Common myeloid progenitor, CD34-positive (primary cell): ENCODE measurements around the gene GRN.

ENCODE experiments used
- CTCF ChIA-PET: fragments of 350-600 bp; sonication (Branson Sonifier 250); formaldehyde crosslinking; loops from one replicate; lab custom pipeline; 2021; ENCODE audit warnings: antibody characterized with exemption; lab: Charles Lee
- POLR2A ChIA-PET: fragments of 350-600 bp; sonication (Branson Sonifier 250); formaldehyde crosslinking; loops from one replicate; lab custom pipeline; 2021; ENCODE audit warnings: antibody characterized with exemption; lab: Charles Lee
- DNase-seq, 3 donors: peaks; one replicate each; pipeline versions ENCODE4 v3.0.0 to v3.0.0-alpha.2; 2013
- H3K27ac ChIP-seq, 2 experiments: 1 replicate in 1 of 2; 2 replicates in 1 of 2; pipeline ENCODE4 v1.7.0; 2013; ENCODE audit warnings: inconsistent platforms in 2 of 2, low read length in 2 of 2, mild to moderate bottlenecking in 2 of 2, low read depth in 1 of 2, moderate library complexity in 1 of 2; ENCODE audit not compliant: severe bottlenecking in 2 of 2, insufficient read depth in 1 of 2, poor library complexity in 1 of 2
- H3K27me3 ChIP-seq, 5 experiments: replicated peaks in 2 of 5; 1 replicate in 3 of 5; 2 replicates in 2 of 5; pipeline versions ENCODE4 v1.6.1 to v1.7.0; 2013; ENCODE audit warnings: low read length in 4 of 5, mild to moderate bottlenecking in 2 of 5, moderate library complexity in 2 of 5, inconsistent platforms in 1 of 5; ENCODE audit not compliant: insufficient read depth in 5 of 5, control insufficient read depth in 4 of 5
- H3K36me3 ChIP-seq, 4 experiments: 1 replicate in 2 of 4; 2 replicates in 2 of 4; pipeline versions ENCODE4 v1.6.1 to v1.7.0; 2013; ENCODE audit warnings: low read length in 3 of 4, control low read depth in 1 of 4, mild to moderate bottlenecking in 1 of 4; ENCODE audit not compliant: control insufficient read depth in 4 of 4, insufficient read depth in 4 of 4
- H3K4me1 ChIP-seq, 4 experiments: 1 replicate in 3 of 4; 2 replicates in 1 of 4; pipeline versions ENCODE4 v1.6.1 to v1.7.1; 2013; ENCODE audit warnings: low read length in 3 of 4, mild to moderate bottlenecking in 3 of 4, control low read depth in 1 of 4, inconsistent platforms in 1 of 4, moderate library complexity in 1 of 4; ENCODE audit not compliant: control insufficient read depth in 4 of 4, insufficient read depth in 4 of 4; ENCODE audit errors: control extremely low read depth in 1 of 4
- H3K4me3 ChIP-seq, 7 experiments: 1 replicate in 4 of 7; 2 replicates in 3 of 7; pipeline versions ENCODE4 v1.5.1 to v1.7.0; 2013; ENCODE audit warnings: mild to moderate bottlenecking in 7 of 7, low read length in 6 of 7, moderate library complexity in 6 of 7, inconsistent platforms in 2 of 7, low read depth in 2 of 7, control low read depth in 1 of 7; ENCODE audit not compliant: insufficient read depth in 4 of 7, control insufficient read depth in 1 of 7; ENCODE audit errors: extremely low read depth in 1 of 7
- H3K9me3 ChIP-seq, 5 experiments: 1 replicate in 4 of 5; 2 replicates in 1 of 5; pipeline versions ENCODE4 v1.6.1 to v1.7.1; 2013; ENCODE audit warnings: low read length in 4 of 5, mild to moderate bottlenecking in 2 of 5, inconsistent platforms in 1 of 5, low read depth in 1 of 5, moderate library complexity in 1 of 5; ENCODE audit not compliant: control insufficient read depth in 4 of 5, insufficient read depth in 2 of 5; ENCODE audit errors: control extremely low read depth in 1 of 5
- WGBS: methylation state at CpG from one replicate; pipeline ENCODE4 v1.1.5; 2013; ENCODE audit not compliant: insufficient coverage; 5-methylcytosine and 5-hydroxymethylcytosine counted together

The GRN gene

GRCh38 chr17:44309472-44309871, 35.6 kb upstream of the GRN start:
- Histone ChIP-seq H3K9me3 (no peaks in the 10 kb centered on the region), H3K4me1 (peaks cover 0 to 15% (median 13%) of the 10 kb centered on the region in 4 experiments), H3K4me3 (peak overlapping the region in 3 of 7 experiments; percentile 54 to 71 (median 62)), H3K27ac (no peak overlapping the region), H3K36me3 (no peaks in the 10 kb centered on the region), H3K27me3 (peaks cover 6 to 31% (median 16%) of the 10 kb centered on the region in 5 experiments)
- WGBS, result 79% methylated on average over 4 of the region's 5 CpGs
- ChIA-PET CTCF (interaction anchor here (0.9 to 2.7 kb wide), 4 partner anchors 11 to 99 kb away, joined by 3 to 11 read pairs (median 4); no protein-coding TSS in a partner anchor), POLR2A (no interaction called here)
- DNase-seq, result no peak

- peaks cover 6 to 38% (median 21%) of the 10 kb centered on the region in 5 experiments for H3K27me3 ChIP-seq
- H3K9me3 ChIP-seq, result no peaks in the 10 kb centered on the region
- no peak overlapping the region for H3K4me3 ChIP-seq
- peaks cover 0 to 21% (median 15%) of the 10 kb centered on the region in 4 experiments for H3K4me1 ChIP-seq
- CTCF ChIA-PET, result interaction anchor here (0.9 to 2.7 kb wide), 4 partner anchors 10 to 99 kb away, joined by 3 to 11 read pairs (median 4); no protein-coding TSS in a partner anchor
- no peak for DNase-seq
- POLR2A ChIA-PET, result no interaction called here
- WGBS, result 91% methylated on average over 1 of the region's 2 CpGs
- no peaks in the 10 kb centered on the region for H3K36me3 ChIP-seq
- no peak overlapping the region for H3K27ac ChIP-seq
Observed at GRCh38 chr17:44310188-44310587, 34.9 kb upstream of the GRN start.

GRCh38 chr17:44310609-44311376, 34.3 kb upstream of the GRN start:
- Histone ChIP-seq H3K4me3 (no peak overlapping the region), H3K27me3 (peaks cover 2 to 41% (median 23%) of the 10 kb centered on the region in 5 experiments), H3K4me1 (peaks cover 0 to 24% (median 17%) of the 10 kb centered on the region in 4 experiments), H3K36me3 (no peaks in the 10 kb centered on the region), H3K9me3 (no peaks in the 10 kb centered on the region), H3K27ac (no peak overlapping the region)
- no peak for DNase-seq
- ChIA-PET CTCF (interaction anchor here (1.1 to 2.7 kb wide), 3 partner anchors 9 to 100 kb away, joined by 3 to 11 read pairs (median 4); no protein-coding TSS in a partner anchor), POLR2A (no interaction called here)
- 93% methylated on average over 9 of the region's 10 CpGs for WGBS

- Histone ChIP-seq H3K27ac (no peak overlapping the region), H3K36me3 (no peaks in the 10 kb centered on the region), H3K4me3 (no peak overlapping the region), H3K27me3 (peaks cover 2 to 47% (median 30%) of the 10 kb centered on the region in 5 experiments), H3K4me1 (peaks cover 0 to 27% (median 18%) of the 10 kb centered on the region in 4 experiments), H3K9me3 (no peaks in the 10 kb centered on the region)
- POLR2A ChIA-PET, result no interaction called here
- no peak for DNase-seq
- 100% methylated on average over 1 of the region's 5 CpGs for whole genome bisulfite sequencing
- CTCF ChIA-PET, result interaction anchor here (1.1 to 2.7 kb wide), 2 partner anchors 17 to 101 kb away, joined by 3 to 11 read pairs; no protein-coding TSS in a partner anchor
Observed at GRCh38 chr17:44311562-44312181, 33.4 kb upstream of the GRN start.

- WGBS, result 93% methylated on average over 11 of the region's 17 CpGs
- DNase-seq, result no peak
- Histone ChIP-seq H3K4me3 (no peak overlapping the region), H3K27ac (no peak overlapping the region), H3K36me3 (no peaks in the 10 kb centered on the region), H3K4me1 (peaks cover 0 to 26% (median 17%) of the 10 kb centered on the region in 4 experiments), H3K27me3 (peaks cover 6 to 47% (median 30%) of the 10 kb centered on the region in 5 experiments), H3K9me3 (no peaks in the 10 kb centered on the region)
- ChIA-PET CTCF (no interaction called here), POLR2A (no interaction called here)
Observed at GRCh38 chr17:44312396-44313104, 32.6 kb upstream of the GRN start.

GRCh38 chr17:44314031-44314430, 31.1 kb upstream of the GRN start:
- Histone ChIP-seq H3K27ac (no peak overlapping the region), H3K27me3 (peaks cover 9 to 53% (median 31%) of the 10 kb centered on the region in 5 experiments), H3K4me3 (no peak overlapping the region), H3K4me1 (peaks cover 0 to 16% (median 8%) of the 10 kb centered on the region in 4 experiments), H3K36me3 (no peaks in the 10 kb centered on the region), H3K9me3 (no peaks in the 10 kb centered on the region)
- ChIA-PET CTCF (interaction anchor here (1.0 kb wide), 1 partner anchor 37 kb away, joined by 3 read pairs; no protein-coding TSS in a partner anchor), POLR2A (no interaction called here)
- 100% methylated on average over 3 of the region's 7 CpGs for WGBS
- no peak for DNase-seq
